PC-9 (cell line): ENCODE measurements around the gene SLC2A4RG. TPM values are rescaled to one million over a fixed set of nuclear protein-coding genes. Genes with fewer than 3 reads are reported as not detected.

ENCODE experiments used
- BruUV-seq: library from RNA; stranded (reverse); fragments of 400-500 nt; replicated peaks from 2 replicates; lab custom pipeline; 2021; lab: Mats Ljungman, UMichigan
- CTCF ChIA-PET: fragments of 300-600 bp; sonication (Branson Sonifier 250); formaldehyde crosslinking; loops from one replicate; lab custom pipeline; 2022; ENCODE audit warnings: antibody characterized with exemption; lab: Charles Lee
- POLR2A ChIA-PET: fragments of 300-600 bp; sonication (Branson Sonifier 250); formaldehyde crosslinking; loops from one replicate; lab custom pipeline; 2022; ENCODE audit warnings: antibody characterized with exemption; ENCODE audit not compliant: unreplicated experiment; lab: Charles Lee
- DNase-seq, 2 experiments: peaks; one replicate each; pipeline versions ENCODE4 v3.0.0 to v3.0.0-alpha.2; 2015 to 2022; ENCODE audit warnings: mixed read lengths in 1 of 2
- H2AFZ ChIP-seq: fragments of 200-600 bp; sonication (generic); 2 replicates; pipeline ENCODE4 v1.8.1; 2017; ENCODE audit warnings: antibody characterized with exemption
- H3F3A ChIP-seq: fragments of 200-600 bp; sonication (generic); 2 replicates; pipeline ENCODE4 v1.8.1; 2017; ENCODE audit warnings: antibody characterized with exemption, mild to moderate bottlenecking, low read depth; ENCODE audit not compliant: insufficient read depth
- H3K27ac ChIP-seq: fragments of 200-600 bp; sonication (generic); 2 replicates; pipeline ENCODE4 v1.6.1; 2016; ENCODE audit warnings: mixed run types
- H3K27me3 ChIP-seq: fragments of 200-600 bp; sonication (generic); 2 replicates; pipeline ENCODE4 v1.6.1; 2016; ENCODE audit warnings: low read depth, mixed run types; ENCODE audit not compliant: insufficient read depth
- H3K36me3 ChIP-seq: fragments of 200-600 bp; sonication (generic); 2 replicates; pipeline ENCODE4 v1.6.1; 2016; ENCODE audit warnings: low read depth, mixed run types
- H3K4me1 ChIP-seq: fragments of 200-600 bp; sonication (generic); replicated peaks from 2 replicates; pipeline ENCODE4 v1.6.1; 2016; ENCODE audit warnings: mixed run types; ENCODE audit not compliant: insufficient read depth
- H3K4me2 ChIP-seq: fragments of 200-600 bp; sonication (generic); 2 replicates; pipeline ENCODE4 v1.6.1; 2017; ENCODE audit warnings: mixed run types
- H3K4me3 ChIP-seq: fragments of 200-600 bp; sonication (generic); 2 replicates; pipeline ENCODE4 v1.6.1; 2016; ENCODE audit warnings: mixed run types
- H3K79me2 ChIP-seq: fragments of 200-600 bp; sonication (generic); 2 replicates; pipeline ENCODE4 v1.6.1; 2017; ENCODE audit warnings: low read depth, mixed run types
- H3K9me2 ChIP-seq: fragments of 200-600 bp; sonication (generic); 2 replicates; pipeline ENCODE4 v1.8.1; 2017; ENCODE audit warnings: mild to moderate bottlenecking; ENCODE audit not compliant: insufficient read depth
- H3K9me3 ChIP-seq: fragments of 200-600 bp; sonication (generic); 2 replicates; pipeline ENCODE4 v1.8.1; 2016; ENCODE audit warnings: low read depth; ENCODE audit not compliant: insufficient read depth
- H4K20me1 ChIP-seq: fragments of 200-600 bp; sonication (generic); 2 replicates; pipeline ENCODE4 v1.8.1; 2017; ENCODE audit not compliant: insufficient read depth
- CTCF ChIP-seq: fragments of 200-600 bp; sonication (generic); conservative IDR thresholded peaks from 2 replicates; pipeline ENCODE4 v1.6.1; 2017; ENCODE audit warnings: mixed run types, antibody characterized with exemption, mild to moderate bottlenecking, moderate library complexity
- EZH2 ChIP-seq: fragments of 200-600 bp; sonication (generic); IDR thresholded peaks from 2 replicates; pipeline ENCODE4 v1.8.0; 2017; ENCODE audit warnings: antibody characterized with exemption, low read depth
- intact Hi-C: fragments of 100-400 bp; cut with micrococcal nuclease; formaldehyde crosslinking; loops from one replicate; pipeline ENCODE4 v1.10.0; 2022; ENCODE audit not compliant: unreplicated experiment
- total RNA-seq: library from RNA; stranded (reverse); gene quantifications from 2 replicates; pipeline ENCODE4 v1.2.3, GENCODE V29; 2021

SLC2A4RG gene
- total RNA-seq, 1 experiment from 2014 or later, result 167 TPM

- peaks cover 16% of the 10 kb centered on the region for H4K20me1 ChIP-seq
Measured at GRCh38 chr20:63733579-63734081, 5.9 kb upstream of the SLC2A4RG start.

GRCh38 chr20:63734111-63734945 lies 5.2 kb upstream of the SLC2A4RG start:
- H3K9me2 ChIP-seq, result no peaks in the 10 kb centered on the region
- ChIA-PET POLR2A (no interaction called here), CTCF (no interaction called here)
- H3K27ac ChIP-seq, result no peak overlapping the region
- DNase-seq, result peak in 1 of 2 experiments; percentile 21
- no peak overlapping the region for H2AFZ ChIP-seq
- no peak overlapping the region for H3K4me3 ChIP-seq
- H3K79me2 ChIP-seq, result peaks cover 4% of the 10 kb centered on the region; the same call in 1 of the 2 replicates
- peaks cover 10% of the 10 kb centered on the region; the same call in 1 of the 2 replicates for H3K36me3 ChIP-seq
- no peak overlapping the region for H3K4me2 ChIP-seq
- intact Hi-C loops, result no loop called here
- TF ChIP-seq CTCF, result no peak
- no peak for TF ChIP-seq EZH2
- H3K4me1 ChIP-seq, result no peaks in the 10 kb centered on the region
- H3K27me3 ChIP-seq, result no peaks in the 10 kb centered on the region
- no peaks in the 10 kb centered on the region for H3K9me3 ChIP-seq
- BruUV-seq, result no TSS peak
- H3F3A ChIP-seq, result peaks cover 36% of the 10 kb centered on the region; the same call in 1 of the 2 replicates
- peaks cover 16% of the 10 kb centered on the region for H4K20me1 ChIP-seq

More at GRCh38 chr20:63733579-63734081, 5.9 kb upstream of the SLC2A4RG start:
- ChIA-PET POLR2A (interaction anchor here (0.6 kb wide), 1 partner anchor 209 kb away, joined by 8 read pairs; no protein-coding TSS in a partner anchor), CTCF (no interaction called here)
- intact Hi-C loops, result no loop called here
- no TSS peak for BruUV-seq
- Histone ChIP-seq H3K36me3 (peaks cover 10% of the 10 kb centered on the region; the same call in 1 of the 2 replicates), H3K4me2 (no peak overlapping the region), H3K9me3 (no peaks in the 10 kb centered on the region), H2AFZ (no peak overlapping the region), H3F3A (peaks cover 33% of the 10 kb centered on the region; the same call in 1 of the 2 replicates), H3K4me3 (no peak overlapping the region), H3K79me2 (peaks cover 4% of the 10 kb centered on the region; the same call in 1 of the 2 replicates), H3K4me1 (no peaks in the 10 kb centered on the region), H3K27ac (no peak overlapping the region), H3K9me2 (no peaks in the 10 kb centered on the region), H3K27me3 (no peaks in the 10 kb centered on the region)
- peak in 1 of 2 experiments; percentile 26 for DNase-seq
- no peak for TF ChIP-seq EZH2
- no peak for TF ChIP-seq CTCF

- TF ChIP-seq EZH2, result no peak
- no peak for TF ChIP-seq CTCF
- TSS peak; percentile 7 for BruUV-seq
- Histone ChIP-seq H3K27ac (no peak overlapping the region), H2AFZ (no peak overlapping the region), H3F3A (peaks cover 37% of the 10 kb centered on the region), H3K9me3 (no peaks in the 10 kb centered on the region), H4K20me1 (peaks cover 16% of the 10 kb centered on the region), H3K4me3 (no peak overlapping the region), H3K9me2 (no peaks in the 10 kb centered on the region), H3K79me2 (peaks cover 4% of the 10 kb centered on the region; the same call in 1 of the 2 replicates), H3K27me3 (no peaks in the 10 kb centered on the region), H3K4me2 (no peak overlapping the region), H3K36me3 (peaks cover 7% of the 10 kb centered on the region; the same call in 1 of the 2 replicates), H3K4me1 (no peaks in the 10 kb centered on the region)
- DNase-seq, result peak in 1 of 2 experiments; percentile 19
- intact Hi-C loops, result no loop called here
- CTCF ChIA-PET, result no interaction called here
- POLR2A ChIA-PET, result interaction anchor here (0.6 kb wide), 1 partner anchor 221 kb away, joined by 6 read pairs; the partner anchor contains the start of gene UCKL1
Measured at GRCh38 chr20:63734946-63735858, 4.4 kb upstream of the SLC2A4RG start.
